NCI-H1092 treated with DMSO at 0.1 percent for 48 hours (cell line): ENCODE measurements around the gene PPARD.
A peak's percentile ranks its signal among the peaks of the same experiment; 100 is the strongest.
"Not testable (repeated sequence)": the region's sequence is repeated elsewhere in the genome, so short reads cannot be mapped to it uniquely, and the experiment has no call there.

Experiments used
- DNase-seq: peaks from one replicate; lab custom pipeline; 2025; lab: John Stamatoyannopoulos, UW

The PPARD gene

DNA sequence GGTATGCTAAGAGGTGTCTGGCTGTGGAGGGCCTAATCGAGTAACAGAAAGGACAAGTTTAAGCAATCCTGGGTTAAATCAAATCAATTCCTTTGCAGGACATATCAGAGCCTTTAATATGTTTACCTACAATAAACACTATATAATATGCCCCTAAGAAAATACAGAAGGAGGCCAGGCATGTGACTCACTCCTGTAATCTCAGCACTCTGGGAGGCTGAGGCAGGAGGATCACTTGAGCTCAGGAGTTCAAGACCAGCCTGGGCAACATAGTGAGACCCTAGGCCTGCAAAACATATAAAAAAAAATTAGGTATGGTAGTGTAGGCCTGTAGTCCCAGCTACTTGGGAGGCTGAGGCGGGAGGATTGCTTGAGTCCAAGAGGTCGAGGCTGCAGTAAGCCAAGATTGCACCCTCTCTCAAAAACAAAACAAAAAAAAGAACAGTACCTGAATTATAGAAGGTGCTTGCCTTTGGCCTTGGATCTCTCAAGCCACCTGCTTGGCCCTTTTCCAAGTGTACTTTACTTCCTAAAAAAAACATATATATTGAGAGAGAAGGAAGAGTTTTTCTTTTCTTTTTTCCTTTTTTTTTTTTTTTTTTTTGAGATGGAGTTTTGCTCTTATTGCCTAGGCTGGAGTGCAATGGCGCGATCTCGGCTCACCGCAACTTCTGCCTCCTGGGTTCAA lies 96.2 kb downstream of the PPARD start:
- not testable (repeated sequence) for DNase-seq

- no peak for DNase-seq
Observed at GRCh38 chr6:35439308-35439707, 97.0 kb downstream of the PPARD start.

DNA sequence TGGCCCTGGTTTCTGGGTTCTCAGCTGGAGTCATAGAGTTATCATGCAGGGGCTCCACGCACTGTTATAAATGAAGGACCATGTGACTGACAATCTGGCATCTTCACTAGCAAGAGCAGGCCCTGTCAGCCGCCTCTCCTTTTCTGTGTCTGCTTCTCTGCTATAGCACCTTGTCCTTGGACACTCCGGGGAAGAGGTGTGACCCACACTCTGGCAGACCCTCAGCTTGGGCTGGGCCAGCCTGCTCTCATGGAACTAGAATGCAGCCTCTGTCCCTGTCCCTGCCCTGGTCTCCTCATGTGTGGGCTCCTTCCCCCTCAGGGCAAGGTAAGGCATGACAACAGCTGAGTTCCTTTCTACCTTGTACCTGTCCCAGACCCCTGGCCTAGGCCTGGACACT lies 98.8 kb downstream of the PPARD start:
- no peak for DNase-seq

GRCh38 chr6:35441642-35442041 lies 99.3 kb downstream of the PPARD start:
- no peak for DNase-seq

DNA sequence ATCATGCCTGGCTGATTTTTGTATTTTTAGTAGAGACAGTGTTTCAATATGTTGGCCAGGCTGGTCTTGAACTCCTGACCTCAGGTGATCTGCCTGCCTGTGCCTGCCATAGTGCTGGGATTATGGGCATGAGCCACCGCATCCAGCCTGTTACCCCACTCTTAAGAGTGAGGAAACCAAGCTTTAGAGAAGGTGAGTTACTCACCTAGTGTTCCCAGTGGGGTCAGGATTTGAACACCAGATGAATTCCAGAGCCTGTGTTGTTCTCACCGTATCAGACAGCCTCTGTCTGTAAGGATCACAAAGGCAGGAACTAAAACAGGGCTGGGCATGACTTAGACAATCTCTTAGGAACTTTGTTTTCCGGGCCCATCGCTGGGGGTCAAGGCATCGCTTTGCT lies 100.3 kb downstream of the PPARD start:
- DNase-seq: no peak

- DNase-seq: no peak
Observed at GRCh38 chr6:35443341-35444030, 101.1 kb downstream of the PPARD start.

DNA sequence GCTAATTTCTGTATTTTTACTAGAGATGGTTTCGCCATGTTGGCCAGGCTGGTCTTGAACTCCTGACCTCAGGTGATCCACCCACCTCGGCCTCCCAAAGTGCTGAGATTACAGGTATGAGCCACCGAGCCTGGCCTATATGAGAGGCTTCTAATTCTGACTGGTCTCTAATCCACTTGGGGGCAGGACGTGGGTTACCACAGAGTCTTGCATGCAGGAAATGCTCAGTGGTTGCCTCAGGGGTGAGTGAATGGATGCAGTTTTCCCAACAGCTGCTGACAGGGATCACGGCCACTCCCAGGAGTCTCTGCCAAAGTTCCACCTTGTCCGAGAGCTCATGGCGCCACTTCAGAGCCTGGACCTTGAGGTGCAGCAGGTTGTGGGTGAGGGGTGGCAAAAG lies 103.3 kb downstream of the PPARD start:
- no peak for DNase-seq

DNA sequence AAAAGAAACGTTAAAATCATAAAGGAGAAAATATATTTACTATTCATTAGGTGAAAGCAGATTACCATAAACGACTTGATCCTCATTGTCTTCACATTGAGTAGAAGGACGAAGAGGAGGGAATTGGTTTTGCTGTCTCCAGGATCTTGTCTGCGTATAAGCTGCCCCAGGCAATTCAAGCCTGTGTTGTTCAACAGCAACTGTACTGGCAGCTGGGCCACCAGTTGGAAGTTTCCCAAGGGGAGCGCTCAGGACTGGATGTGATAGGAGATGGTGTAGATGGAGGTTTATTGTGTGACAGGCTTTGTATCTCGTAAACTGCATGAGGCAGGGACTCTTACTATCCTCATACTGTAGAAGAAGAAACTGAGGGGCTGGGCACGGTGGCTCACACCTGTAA lies 105.8 kb downstream of the PPARD start:
- no peak for DNase-seq

- peak; percentile 74 for DNase-seq
Observed at GRCh38 chr6:35449287-35449881, 107.0 kb downstream of the PPARD start.

GRCh38 chr6:35451354-35452182 lies 109.2 kb downstream of the PPARD start:
- DNase-seq: no peak

DNA sequence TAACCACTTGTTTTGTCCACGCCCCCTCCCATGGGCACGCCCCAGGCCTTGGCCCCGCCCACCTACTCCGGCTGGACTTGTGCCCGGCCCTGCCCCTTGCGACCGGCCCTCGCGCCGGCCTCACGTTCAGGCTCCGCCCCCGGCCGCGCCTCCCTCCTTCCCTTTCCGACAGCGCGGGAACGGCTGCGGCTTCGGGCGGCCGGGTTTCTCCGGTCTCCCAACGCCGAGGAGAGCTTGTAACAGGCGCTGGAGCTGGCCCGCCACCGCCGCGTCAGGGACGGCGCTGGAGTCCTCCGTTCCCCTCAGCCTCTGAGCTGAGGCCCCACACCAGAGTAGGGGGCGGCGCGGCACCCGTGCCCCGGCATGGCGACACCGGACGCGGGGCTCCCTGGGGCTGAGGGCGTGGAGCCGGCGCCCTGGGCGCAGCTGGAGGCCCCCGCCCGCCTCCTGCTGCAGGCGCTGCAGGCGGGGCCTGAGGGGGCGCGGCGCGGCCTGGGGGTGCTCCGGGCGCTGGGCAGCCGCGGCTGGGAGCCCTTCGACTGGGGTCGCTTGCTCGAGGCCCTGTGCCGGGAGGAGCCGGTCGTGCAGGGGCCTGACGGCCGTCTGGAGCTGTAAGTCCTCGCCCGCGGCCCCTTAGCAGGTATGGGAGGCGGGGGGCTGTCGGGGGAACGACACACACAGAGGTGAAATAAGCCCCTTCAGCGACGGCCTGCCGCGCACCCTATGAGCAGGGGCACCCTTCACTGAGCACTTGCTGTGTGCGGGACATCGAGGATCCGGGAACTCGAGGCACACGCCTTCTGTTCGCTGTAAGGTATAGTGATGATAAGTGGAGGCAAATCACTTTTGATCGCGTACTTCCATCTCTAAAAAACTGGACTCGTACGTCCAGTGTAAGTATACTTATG lies 110.1 kb downstream of the PPARD start, which contains the start of gene FANCE:
Gene FANCE, plus strand, starts transcription at position 156 of the 908 bp plus-strand sequence. Its CDS starts 208 bp downstream, at position 364.
- DNase-seq: peak; percentile 72

DNA sequence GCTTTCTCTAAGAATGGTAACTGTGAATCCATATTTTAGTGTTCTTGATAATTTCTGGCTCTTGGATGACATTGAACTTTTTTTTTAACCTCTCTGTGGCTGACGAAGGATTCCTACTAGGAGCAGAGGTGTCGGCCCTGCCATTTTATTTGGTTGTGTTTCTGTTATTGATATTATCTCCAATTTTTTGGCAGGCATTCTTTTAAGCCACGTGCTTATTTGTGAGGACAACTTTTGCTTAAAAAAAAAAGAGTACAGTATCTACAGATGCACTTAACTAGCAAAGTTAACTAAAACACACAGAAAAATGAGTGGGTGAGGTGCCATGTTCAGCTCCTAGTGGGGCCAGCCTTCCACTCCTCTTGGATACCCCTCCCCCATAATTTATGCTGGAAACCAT lies 110.9 kb downstream of the PPARD start:
- DNase-seq: no peak

GRCh38 chr6:35454391-35455110 lies 112.2 kb downstream of the PPARD start:
- DNase-seq: no peak

GRCh38 chr6:35457907-35458306 lies 115.5 kb downstream of the PPARD start:
- DNase-seq: no peak

GRCh38 chr6:35461270-35461669 lies 118.9 kb downstream of the PPARD start:
- no peak for DNase-seq

GRCh38 chr6:35463292-35463691 lies 120.9 kb downstream of the PPARD start:
- DNase-seq: no peak

- DNase-seq: no peak
Observed at GRCh38 chr6:35465646-35466045, 123.3 kb downstream of the PPARD start.

DNA sequence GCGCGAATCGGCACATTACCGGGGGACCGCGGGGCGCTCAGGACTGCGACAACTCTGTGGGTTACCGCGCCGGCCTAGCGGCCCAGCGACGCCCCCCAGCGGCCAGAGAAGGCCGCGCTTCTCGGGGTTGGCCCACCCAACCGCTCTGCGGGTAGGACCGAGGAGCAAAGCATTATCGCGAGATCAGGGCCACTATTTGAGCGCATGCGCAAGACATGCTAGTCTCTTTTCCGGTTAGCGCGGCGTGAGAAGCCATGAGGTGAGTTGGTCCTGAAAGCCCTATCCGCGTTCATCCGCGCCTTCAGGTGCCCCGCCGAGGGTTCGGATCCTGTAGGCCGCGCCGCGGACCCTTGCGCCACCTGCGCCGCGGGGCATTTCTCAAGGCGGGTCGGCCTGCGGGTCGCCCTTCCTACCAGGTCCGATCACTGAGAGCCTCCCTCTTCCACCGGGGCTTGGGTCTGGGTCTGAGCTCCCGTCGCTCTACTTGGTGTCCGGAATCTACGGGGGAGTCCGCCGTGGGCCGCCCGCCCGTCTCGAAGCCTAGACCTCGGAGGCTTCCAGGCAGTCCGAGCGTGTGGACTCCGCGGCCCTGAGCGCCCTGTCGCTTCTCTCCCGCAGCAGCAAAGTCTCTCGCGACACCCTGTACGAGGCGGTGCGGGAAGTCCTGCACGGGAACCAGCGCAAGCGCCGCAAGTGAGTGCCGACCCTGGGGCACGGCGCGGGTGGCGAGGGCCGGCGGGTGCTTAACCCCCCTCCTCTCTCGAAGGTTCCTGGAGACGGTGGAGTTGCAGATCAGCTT lies 126.0 kb downstream of the PPARD start, which contains the start of gene RPL10A:
Gene RPL10A, plus strand, starts transcription at position 221 of the 799 bp plus-strand sequence. Its CDS starts 34 bp downstream, at position 255.
- DNase-seq: peak; percentile 92

DNA sequence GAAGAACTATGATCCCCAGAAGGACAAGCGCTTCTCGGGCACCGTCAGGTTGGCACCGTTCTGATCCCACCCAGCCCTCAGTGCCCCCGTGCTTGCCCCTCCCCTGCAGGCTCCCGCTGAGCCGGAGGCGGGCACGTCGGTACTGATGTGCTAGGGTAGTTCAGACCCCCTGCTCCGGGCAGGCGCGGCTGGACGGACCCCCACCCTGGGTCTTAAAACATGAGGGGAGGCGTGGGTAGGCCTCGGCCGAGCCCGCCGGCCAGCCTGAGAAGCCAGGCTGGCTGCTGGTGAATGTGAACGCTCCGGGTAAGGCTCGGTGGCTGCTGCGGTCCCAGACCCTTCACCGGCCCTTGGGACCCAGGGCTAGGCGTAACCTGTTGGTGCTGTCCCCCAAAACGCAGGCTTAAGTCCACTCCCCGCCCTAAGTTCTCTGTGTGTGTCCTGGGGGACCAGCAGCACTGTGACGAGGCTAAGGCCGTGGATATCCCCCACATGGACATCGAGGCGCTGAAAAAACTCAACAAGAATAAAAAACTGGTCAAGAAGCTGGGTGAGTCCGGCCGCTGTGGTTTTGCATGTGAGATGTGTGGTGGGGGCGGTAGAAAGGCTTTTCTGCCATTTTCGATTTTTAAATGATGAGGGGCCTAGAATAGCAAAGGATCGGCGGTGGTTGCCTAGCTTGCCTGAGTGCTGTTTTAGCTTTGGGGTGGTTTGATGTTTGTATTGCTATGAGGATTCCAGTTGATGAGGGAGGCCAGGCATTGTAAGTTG lies 126.8 kb downstream of the PPARD start:
- no peak for DNase-seq
